BJ (cell line): Measurements from ENCODE around the gene USH2A. TPM values are rescaled to one million over a fixed set of nuclear protein-coding genes. Genes with fewer than 3 reads are reported as not detected.
A peak's percentile ranks its signal among the peaks of the same experiment; 100 is the strongest.

ENCODE experiments used
- CTCF ChIA-PET: fragments of 350-600 bp; formaldehyde crosslinking; extraction: SDS; loops from one replicate; lab custom pipeline; 2021; ENCODE audit warnings: antibody characterized with exemption, inconsistent platforms; lab: Yijun Ruan, JAX
- POLR2A ChIA-PET: fragments of 300-600 bp; sonication (Branson Sonifier 250); formaldehyde crosslinking; extraction: SDS; loops from one replicate; lab custom pipeline; 2021; ENCODE audit warnings: antibody characterized with exemption; lab: Charles Lee
- DNase-seq: peaks from one replicate; pipeline ENCODE4 v3.0.0-alpha.2; 2011; ENCODE audit warnings: low read depth
- H3K27me3 ChIP-seq: 2 replicates; pipeline ENCODE4 v1.6.0; 2011; ENCODE audit warnings: low read length; ENCODE audit not compliant: control insufficient read depth, insufficient read depth
- H3K36me3 ChIP-seq: 2 replicates; pipeline ENCODE4 v1.5.1; 2011; ENCODE audit warnings: low read length; ENCODE audit not compliant: control insufficient read depth, insufficient read depth
- H3K4me3 ChIP-seq: 2 replicates; pipeline ENCODE4 v1.5.1; 2011; ENCODE audit warnings: low read depth, mild to moderate bottlenecking, control low read depth, low read length
- polyA plus RNA-seq: library from polyadenylated mRNA; depleted of rRNA; stranded (reverse); fragments of >200 nt; gene quantifications from 2 replicates; pipeline ENCODE4 v1.2.3, GENCODE V29; 2011
- TF ChIP-seq, protein P1 (sequence below): IDR thresholded peaks from 2 replicates; pipeline ENCODE4 v1.5.1; 2011; ENCODE audit warnings: low read depth, mild to moderate bottlenecking, control low read depth, inconsistent platforms, low read length, moderate library complexity; ENCODE audit not compliant: insufficient read depth

The USH2A gene
- polyA plus RNA-seq, 1 experiment = under 0.01 TPM

DNA sequence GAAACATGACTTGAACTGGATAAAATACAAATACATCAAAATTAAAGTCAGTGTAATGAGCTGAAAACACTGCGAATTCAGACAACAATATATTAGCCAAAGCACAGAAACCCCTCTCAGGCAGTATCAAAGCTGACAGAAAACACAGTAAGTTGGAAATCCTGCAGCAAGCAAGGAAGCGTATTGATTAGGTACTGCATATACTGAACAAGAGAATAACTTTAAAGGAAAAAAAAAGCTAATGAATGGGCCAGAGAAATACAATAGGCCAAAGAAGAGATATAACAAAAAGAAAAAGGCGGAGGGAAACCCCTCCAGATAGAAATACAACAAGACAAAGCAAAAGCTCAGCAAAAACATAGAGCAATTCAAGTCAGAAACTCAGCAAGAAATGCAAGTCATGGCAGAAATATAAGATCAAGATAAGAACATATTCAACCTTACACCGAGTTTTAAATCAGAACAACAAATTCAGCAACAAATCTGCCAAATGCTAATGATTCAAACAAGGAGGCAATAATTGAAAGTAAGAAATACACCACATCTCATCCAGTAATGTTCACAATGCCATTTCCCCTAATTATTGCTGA lies 299.0 kb downstream of the USH2A start:
- Histone ChIP-seq H3K36me3 (no peaks in the 10 kb centered on the region), H3K27me3 (no peaks in the 10 kb centered on the region), H3K4me3 (no peak overlapping the region)
- ChIA-PET POLR2A (no interaction called here), CTCF (interaction anchor here (1.0 kb wide), 1 partner anchor 125 kb away, joined by 3 read pairs; no protein-coding TSS in a partner anchor)
- DNase-seq = no peak
- TF ChIP-seq, protein P1, sequence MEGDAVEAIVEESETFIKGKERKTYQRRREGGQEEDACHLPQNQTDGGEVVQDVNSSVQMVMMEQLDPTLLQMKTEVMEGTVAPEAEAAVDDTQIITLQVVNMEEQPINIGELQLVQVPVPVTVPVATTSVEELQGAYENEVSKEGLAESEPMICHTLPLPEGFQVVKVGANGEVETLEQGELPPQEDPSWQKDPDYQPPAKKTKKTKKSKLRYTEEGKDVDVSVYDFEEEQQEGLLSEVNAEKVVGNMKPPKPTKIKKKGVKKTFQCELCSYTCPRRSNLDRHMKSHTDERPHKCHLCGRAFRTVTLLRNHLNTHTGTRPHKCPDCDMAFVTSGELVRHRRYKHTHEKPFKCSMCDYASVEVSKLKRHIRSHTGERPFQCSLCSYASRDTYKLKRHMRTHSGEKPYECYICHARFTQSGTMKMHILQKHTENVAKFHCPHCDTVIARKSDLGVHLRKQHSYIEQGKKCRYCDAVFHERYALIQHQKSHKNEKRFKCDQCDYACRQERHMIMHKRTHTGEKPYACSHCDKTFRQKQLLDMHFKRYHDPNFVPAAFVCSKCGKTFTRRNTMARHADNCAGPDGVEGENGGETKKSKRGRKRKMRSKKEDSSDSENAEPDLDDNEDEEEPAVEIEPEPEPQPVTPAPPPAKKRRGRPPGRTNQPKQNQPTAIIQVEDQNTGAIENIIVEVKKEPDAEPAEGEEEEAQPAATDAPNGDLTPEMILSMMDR = no peak

DNA sequence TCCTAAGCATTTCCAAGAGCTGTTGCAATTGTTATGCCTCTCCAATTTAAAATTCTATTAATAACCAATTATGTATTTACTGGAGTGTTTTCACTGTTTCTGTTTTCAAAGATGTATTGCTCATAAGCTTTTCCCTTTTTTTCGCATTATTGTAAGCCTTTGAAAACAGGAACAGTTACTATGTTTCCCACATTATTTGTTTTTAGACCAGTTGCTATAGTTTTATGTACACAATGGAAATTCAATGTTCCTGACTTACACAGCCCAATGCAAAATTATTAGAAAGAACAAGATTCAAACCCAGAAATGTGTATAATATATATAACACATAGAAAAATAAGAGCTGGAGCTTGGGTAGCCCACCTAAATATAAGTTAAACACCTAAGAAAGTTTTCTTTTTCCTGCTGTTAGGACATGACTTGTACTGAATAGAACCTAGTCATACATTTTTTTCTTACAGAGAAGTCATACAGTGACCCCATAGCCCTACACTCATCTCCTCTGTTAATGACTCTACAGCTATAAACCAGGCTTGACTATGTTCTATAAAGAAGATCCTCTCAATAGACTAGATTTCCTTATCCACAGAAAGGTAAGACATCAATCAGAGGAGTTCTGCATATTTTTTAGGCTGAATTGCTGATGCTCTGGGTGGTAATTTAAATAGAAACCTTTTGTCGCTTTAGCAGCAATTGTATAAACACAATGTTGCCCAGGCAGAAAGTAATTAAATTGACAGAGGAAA lies 299.6 kb downstream of the USH2A start:
- POLR2A ChIA-PET = no interaction called here
- TF ChIP-seq, protein P1 = no peak
- CTCF ChIA-PET = no interaction called here

DNA sequence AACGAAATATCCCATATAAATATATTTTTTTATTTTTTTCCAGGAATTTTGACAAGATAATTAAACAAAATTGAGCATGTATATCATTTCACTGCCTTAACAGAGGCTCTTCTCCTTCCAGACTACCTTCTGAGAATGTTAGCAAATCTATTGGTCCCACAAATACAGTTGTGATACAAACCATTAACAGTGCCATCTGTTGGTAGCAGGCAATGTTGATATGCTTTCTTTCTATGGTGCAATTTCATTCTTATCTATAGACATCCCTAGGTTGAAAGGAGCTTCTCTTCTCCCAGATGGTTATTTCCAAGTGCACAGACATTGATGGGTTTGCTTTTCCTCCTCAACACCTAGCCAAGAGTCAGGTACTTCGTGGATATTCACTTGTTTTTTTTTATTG lies 303.6 kb downstream of the USH2A start:
- ChIA-PET POLR2A (no interaction called here), CTCF (interaction anchor here (1.2 to 2.7 kb wide), 5 partner anchors 9 to 457 kb away, joined by 4 to 8 read pairs (median 6); no protein-coding TSS in a partner anchor)
- Histone ChIP-seq H3K4me3 (no peak overlapping the region), H3K27me3 (no peaks in the 10 kb centered on the region), H3K36me3 (no peaks in the 10 kb centered on the region)
- DNase-seq = no peak
- TF ChIP-seq, protein P1 = peak; percentile 60

More for the DNA sequence above, 299.6 kb downstream of the USH2A start:
- Histone ChIP-seq H3K36me3 (no peaks in the 10 kb centered on the region), H3K4me3 (no peak overlapping the region), H3K27me3 (no peaks in the 10 kb centered on the region)
- no peak for DNase-seq

DNA sequence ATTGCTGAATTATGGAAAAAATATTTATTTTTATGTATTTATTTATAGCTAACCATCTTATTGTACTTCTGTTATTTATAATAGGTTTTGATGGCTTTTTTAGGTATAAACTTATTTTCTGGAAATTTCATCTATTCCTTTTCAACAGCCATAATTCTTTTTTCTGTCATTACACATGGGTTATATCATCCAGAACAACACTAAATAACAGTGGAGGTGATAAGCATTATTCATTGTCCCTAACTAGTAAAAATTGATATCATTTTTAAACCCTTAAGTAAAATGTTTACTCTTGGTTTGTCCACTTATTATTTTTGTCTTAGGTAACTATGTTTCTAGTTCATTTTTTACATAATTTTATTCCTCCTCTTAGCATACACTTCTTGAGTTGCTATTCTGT lies 309.1 kb downstream of the USH2A start:
- ChIA-PET POLR2A (no interaction called here), CTCF (interaction anchor here (0.9 kb wide), 1 partner anchor 16 kb away, joined by 3 read pairs; no protein-coding TSS in a partner anchor)
- Histone ChIP-seq H3K4me3 (no peak overlapping the region), H3K36me3 (no peaks in the 10 kb centered on the region), H3K27me3 (no peaks in the 10 kb centered on the region)
- TF ChIP-seq, protein P1 = no peak
- no peak for DNase-seq

DNA sequence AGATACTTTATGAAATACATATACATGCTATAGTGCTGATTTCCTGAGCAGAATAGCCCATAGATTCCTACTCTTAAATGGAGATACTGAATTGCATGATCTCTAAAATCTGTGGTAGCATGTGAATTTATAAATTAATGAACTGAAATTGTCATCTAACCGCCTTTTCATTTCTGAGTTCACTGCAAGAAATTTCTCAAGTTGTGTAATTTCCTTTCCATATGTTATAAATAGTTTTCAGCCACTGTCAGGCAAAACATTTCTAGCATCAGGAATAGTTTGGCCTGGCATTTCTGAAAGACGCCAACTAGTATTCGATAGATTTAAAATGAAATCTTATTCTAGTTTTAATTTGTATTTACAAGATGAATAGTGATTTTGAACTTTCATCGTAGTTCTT lies 310.1 kb downstream of the USH2A start:
- no peaks in the 10 kb centered on the region for H3K36me3 ChIP-seq
- TF ChIP-seq, protein P1 = no peak
- ChIA-PET CTCF (no interaction called here), POLR2A (no interaction called here)
- no peaks in the 10 kb centered on the region for H3K27me3 ChIP-seq
- DNase-seq = no peak
- H3K4me3 ChIP-seq = no peak overlapping the region
